Measurements from ENCODE around the gene USH1G. TPM values are rescaled to one million over a fixed set of nuclear protein-coding genes. Genes with fewer than 3 reads are reported as not detected.
"Not testable (repeated sequence)": the region's sequence is repeated elsewhere in the genome, so short reads cannot be mapped to it uniquely, and the experiment has no call there.

The USH1G gene
- total and polyA plus RNA-seq, 12 donors = 0.40 to 5.0 (median 1.2) TPM

- Histone ChIP-seq H3K27ac (no peak overlapping the region), H3K27me3 (no peaks in the 10 kb centered on the region), H3K4me3 (no peak overlapping the region), H3K36me3 (replicated peaks in 1 of 2) (no peaks in the 10 kb centered on the region), H3K9me3 (replicated peaks in 1 of 3) (no peaks in the 10 kb centered on the region), H3K4me1 (replicated peaks in 1 of 2) (no peaks in the 10 kb centered on the region)
- no peak for DNase-seq
- intact Hi-C loops (cut with DNase I) = no loop called here
- 85 to 92% (median 89%) methylated on average over 11 to 13 of the region's 13 CpGs for WGBS, 4 donors
- no peak for TF ChIP-seq POLR2A (IDR thresholded peaks at IDR 0.05)
- TF ChIP-seq, protein P1, sequence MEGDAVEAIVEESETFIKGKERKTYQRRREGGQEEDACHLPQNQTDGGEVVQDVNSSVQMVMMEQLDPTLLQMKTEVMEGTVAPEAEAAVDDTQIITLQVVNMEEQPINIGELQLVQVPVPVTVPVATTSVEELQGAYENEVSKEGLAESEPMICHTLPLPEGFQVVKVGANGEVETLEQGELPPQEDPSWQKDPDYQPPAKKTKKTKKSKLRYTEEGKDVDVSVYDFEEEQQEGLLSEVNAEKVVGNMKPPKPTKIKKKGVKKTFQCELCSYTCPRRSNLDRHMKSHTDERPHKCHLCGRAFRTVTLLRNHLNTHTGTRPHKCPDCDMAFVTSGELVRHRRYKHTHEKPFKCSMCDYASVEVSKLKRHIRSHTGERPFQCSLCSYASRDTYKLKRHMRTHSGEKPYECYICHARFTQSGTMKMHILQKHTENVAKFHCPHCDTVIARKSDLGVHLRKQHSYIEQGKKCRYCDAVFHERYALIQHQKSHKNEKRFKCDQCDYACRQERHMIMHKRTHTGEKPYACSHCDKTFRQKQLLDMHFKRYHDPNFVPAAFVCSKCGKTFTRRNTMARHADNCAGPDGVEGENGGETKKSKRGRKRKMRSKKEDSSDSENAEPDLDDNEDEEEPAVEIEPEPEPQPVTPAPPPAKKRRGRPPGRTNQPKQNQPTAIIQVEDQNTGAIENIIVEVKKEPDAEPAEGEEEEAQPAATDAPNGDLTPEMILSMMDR (IDR thresholded peaks at IDR 0.05) = no peak
These were observed 6.8 kb downstream of the USH1G start for GRCh38 chr17:74916136-74916850.

DNA sequence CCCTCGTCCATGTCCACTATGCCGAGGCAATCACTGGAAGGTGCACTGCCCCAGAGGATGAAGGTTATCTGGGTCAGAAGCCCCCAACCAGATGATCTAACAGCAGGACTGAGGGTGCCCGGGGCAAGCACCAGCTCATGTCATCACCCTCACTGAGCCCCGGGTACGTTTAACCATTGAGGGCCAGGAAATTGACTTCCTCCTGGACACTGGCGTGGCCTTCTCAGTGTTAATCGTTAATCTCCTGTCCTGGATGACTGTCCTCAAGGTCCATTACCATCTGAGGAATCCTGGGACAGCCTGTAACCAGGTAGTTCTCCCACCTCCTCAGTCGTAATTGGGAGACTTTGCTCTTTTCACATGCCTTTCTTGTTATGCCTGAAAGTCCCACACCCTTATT is 11.6 kb downstream of the USH1G start:
- intact Hi-C loops (cut with DNase I); H3K27me3 ChIP-seq; H3K27ac ChIP-seq; H3K36me3 ChIP-seq (replicated peaks in 1 of 2); H3K9me3 ChIP-seq (replicated peaks in 1 of 3); DNase-seq; H3K4me3 ChIP-seq; H3K4me1 ChIP-seq (replicated peaks in 1 of 2): not testable (repeated sequence)
- 59 to 84% (median 65%) methylated on average over 5 to 8 of the region's 8 CpGs for WGBS, 4 donors

DNA sequence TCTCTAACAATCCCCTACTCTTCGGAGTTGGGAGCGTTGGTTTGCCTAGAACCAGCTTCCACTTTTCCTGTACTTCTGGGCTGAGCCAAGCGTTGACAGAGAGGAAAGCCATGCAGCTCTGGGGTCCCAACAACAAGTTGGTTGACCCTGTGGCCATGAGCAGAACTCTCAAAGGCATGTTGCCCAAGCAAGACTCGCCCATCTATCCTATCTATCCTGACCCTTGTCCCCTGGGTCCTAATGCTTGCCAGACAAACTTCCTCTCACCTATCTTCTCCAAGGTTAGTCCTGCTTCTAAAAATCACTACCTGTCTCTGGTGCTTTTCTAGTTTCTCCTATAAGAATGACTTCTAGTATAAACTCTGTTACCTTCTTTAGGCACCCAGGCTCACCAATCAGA is 14.0 kb downstream of the USH1G start:
- DNase-seq; H3K4me1 ChIP-seq (replicated peaks in 1 of 2); H3K4me3 ChIP-seq; H3K9me3 ChIP-seq (replicated peaks in 1 of 3); H3K27ac ChIP-seq; H3K27me3 ChIP-seq; H3K36me3 ChIP-seq (replicated peaks in 1 of 2); intact Hi-C loops (cut with DNase I): not testable (repeated sequence)
- WGBS, 4 donors = 64 to 74% (median 71%) methylated on average over 2 to 4 of the region's 4 CpGs

GRCh38 chr17:74907012-74907411 is 16.0 kb downstream of the USH1G start:
- H3K36me3 ChIP-seq (replicated peaks in 1 of 2) = no peaks in the 10 kb centered on the region
- no peaks in the 10 kb centered on the region for H3K9me3 ChIP-seq (replicated peaks in 1 of 3)
- intact Hi-C loops (cut with DNase I) = no loop called here
- no peaks in the 10 kb centered on the region for H3K27me3 ChIP-seq
- no peaks in the 10 kb centered on the region for H3K4me1 ChIP-seq (replicated peaks in 1 of 2)
- H3K4me3 ChIP-seq = no peak overlapping the region
- no peak for DNase-seq
- TF ChIP-seq POLR2A (IDR thresholded peaks at IDR 0.05) = no peak
- 93 to 99% (median 95%) methylated on average over 22 to 34 of the region's 34 CpGs for WGBS, 4 donors
- H3K27ac ChIP-seq = no peak overlapping the region

DNA sequence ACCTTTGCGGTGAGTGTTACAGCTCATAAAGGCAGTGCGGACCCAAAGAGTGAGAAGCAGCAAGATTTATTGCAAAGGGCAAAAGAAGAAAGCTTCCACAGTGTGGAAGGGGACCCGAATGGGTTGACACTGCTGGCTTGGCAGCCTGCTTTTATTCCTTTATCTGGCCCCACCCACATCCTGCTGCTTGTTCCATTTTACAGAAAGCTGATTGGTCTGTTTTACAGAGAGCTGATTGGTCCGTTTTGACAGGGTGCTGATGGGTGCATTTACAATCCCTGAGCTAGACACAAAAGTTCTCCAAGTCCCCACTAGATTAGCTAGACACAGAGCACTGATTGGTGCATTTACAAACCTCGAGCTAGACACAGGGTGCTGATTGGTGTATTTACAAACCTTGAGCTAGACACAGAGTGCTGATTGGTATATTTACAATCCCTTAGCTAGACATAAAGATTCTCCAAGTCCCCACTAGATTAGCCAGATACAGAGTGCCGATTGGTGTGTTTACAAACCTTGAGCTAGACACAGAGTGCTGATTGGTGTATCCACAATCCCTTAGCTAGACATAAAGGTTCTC is 16.8 kb downstream of the USH1G start:
- intact Hi-C loops (cut with DNase I); H3K27ac ChIP-seq; H3K36me3 ChIP-seq (replicated peaks in 1 of 2); H3K4me3 ChIP-seq; H3K27me3 ChIP-seq; H3K9me3 ChIP-seq (replicated peaks in 1 of 3); H3K4me1 ChIP-seq (replicated peaks in 1 of 2); DNase-seq: not testable (repeated sequence)
- WGBS, 4 donors = 56 to 75% (median 69%) methylated on average over 6 of the region's 6 CpGs

GRCh38 chr17:74904687-74905409 is 18.2 kb downstream of the USH1G start:
- no peaks in the 10 kb centered on the region for H3K27me3 ChIP-seq
- no peak for TF ChIP-seq POLR2A (IDR thresholded peaks at IDR 0.05)
- TF ChIP-seq, protein P1 (IDR thresholded peaks at IDR 0.05) = no peak
- H3K4me3 ChIP-seq = no peak overlapping the region
- H3K27ac ChIP-seq = no peak overlapping the region
- no peaks in the 10 kb centered on the region for H3K4me1 ChIP-seq (replicated peaks in 1 of 2)
- DNase-seq = no peak
- H3K36me3 ChIP-seq (replicated peaks in 1 of 2) = no peaks in the 10 kb centered on the region
- intact Hi-C loops (cut with DNase I) = no loop called here
- H3K9me3 ChIP-seq (replicated peaks in 1 of 3) = no peaks in the 10 kb centered on the region
- 64 to 80% (median 71%) methylated on average over 6 to 7 of the region's 7 CpGs for WGBS, 4 donors

All from adrenal gland (tissue), 12 donors.